ENCODE results near the gene DCAF8.

The DCAF8 gene

DNA sequence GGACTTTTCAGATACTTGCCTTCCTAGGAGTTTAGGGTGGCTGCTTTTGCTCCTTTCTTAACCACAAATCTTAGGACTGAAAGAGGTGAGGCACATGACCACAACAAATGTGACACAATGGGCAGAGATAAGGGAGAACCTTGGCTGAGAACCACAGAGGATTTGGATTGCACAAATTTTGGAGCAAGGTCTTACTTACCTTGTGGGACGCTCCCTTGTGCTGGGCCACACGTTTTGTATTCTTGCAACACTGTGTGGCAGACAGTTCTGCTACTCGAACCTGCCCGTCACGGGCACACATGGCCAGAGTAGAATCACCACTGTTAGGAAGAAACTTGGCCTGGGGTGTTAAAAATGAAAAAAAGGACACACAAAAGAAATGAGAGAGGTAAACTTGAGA is 23.9 kb downstream of the DCAF8 start:
- Histone ChIP-seq H3K27me3 (ENCODE audit: control insufficient read depth, insufficient read depth, low read length) (no peaks in the 10 kb centered on the region), H3K9me3 (ENCODE audit: control insufficient read depth, insufficient read depth, low read length) (no peaks in the 10 kb centered on the region), H3K4me1 (ENCODE audit: control insufficient read depth, insufficient read depth, low read length) (no peaks in the 10 kb centered on the region), H3K9ac (ENCODE audit: low read depth, low read length) (no peak overlapping the region), H3K36me3 (ENCODE audit: control insufficient read depth, insufficient read depth, low read length) (peaks cover 24% of the 10 kb centered on the region), H3K4me3 (ENCODE audit: low read depth, low read length) (no peak overlapping the region)

DNA sequence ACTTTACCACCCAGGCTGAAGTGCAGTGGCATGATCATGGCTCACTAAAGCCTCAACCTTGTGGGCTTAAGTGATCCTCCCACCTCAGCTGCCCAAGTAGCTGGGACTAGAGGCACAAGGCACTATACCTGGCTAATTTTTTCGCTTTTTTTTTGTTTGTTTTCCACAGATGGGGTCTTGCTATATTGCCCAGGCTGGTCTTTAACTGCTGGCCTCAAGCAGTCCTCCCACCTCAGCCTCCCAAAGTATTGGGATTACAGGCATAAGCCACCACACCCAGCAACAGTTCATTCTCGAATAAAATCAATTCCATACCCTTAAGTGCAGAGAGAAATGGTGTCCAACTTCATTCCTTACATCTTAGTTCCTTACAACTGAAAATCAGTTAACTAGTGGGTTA is 24.8 kb downstream of the DCAF8 start:
- Histone ChIP-seq H3K36me3 (ENCODE audit: control insufficient read depth, insufficient read depth, low read length) (peaks cover 24% of the 10 kb centered on the region), H3K4me1 (ENCODE audit: control insufficient read depth, insufficient read depth, low read length) (no peaks in the 10 kb centered on the region), H3K4me3 (ENCODE audit: low read depth, low read length) (no peak overlapping the region), H3K9ac (ENCODE audit: low read depth, low read length) (no peak overlapping the region), H3K27me3 (ENCODE audit: control insufficient read depth, insufficient read depth, low read length) (no peaks in the 10 kb centered on the region), H3K9me3 (ENCODE audit: control insufficient read depth, insufficient read depth, low read length) (no peaks in the 10 kb centered on the region)

DNA sequence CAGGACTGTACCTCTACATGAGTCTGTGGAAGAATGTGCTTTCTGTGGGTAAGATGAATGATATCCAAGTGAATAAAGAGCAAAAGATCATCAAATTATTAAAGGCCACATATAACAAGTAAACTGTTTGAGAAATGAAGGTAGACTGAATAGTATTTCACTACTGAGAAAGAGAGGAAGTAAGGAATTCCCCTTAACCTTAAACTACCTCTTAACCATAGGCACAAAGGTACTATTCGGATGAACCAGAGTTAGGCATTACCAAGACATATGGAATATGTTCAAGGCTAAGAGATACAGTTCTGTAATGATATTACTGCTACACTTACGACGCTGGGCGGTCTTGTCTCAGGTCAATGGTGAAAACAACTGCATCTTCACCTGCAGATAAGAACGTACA is 25.5 kb downstream of the DCAF8 start:
- Histone ChIP-seq H3K27me3 (ENCODE audit: control insufficient read depth, insufficient read depth, low read length) (no peaks in the 10 kb centered on the region), H3K9me3 (ENCODE audit: control insufficient read depth, insufficient read depth, low read length) (no peaks in the 10 kb centered on the region), H3K9ac (ENCODE audit: low read depth, low read length) (no peak overlapping the region), H3K4me1 (ENCODE audit: control insufficient read depth, insufficient read depth, low read length) (no peaks in the 10 kb centered on the region), H3K36me3 (ENCODE audit: control insufficient read depth, insufficient read depth, low read length) (peaks cover 24% of the 10 kb centered on the region), H3K4me3 (ENCODE audit: low read depth, low read length) (no peak overlapping the region)

DNA sequence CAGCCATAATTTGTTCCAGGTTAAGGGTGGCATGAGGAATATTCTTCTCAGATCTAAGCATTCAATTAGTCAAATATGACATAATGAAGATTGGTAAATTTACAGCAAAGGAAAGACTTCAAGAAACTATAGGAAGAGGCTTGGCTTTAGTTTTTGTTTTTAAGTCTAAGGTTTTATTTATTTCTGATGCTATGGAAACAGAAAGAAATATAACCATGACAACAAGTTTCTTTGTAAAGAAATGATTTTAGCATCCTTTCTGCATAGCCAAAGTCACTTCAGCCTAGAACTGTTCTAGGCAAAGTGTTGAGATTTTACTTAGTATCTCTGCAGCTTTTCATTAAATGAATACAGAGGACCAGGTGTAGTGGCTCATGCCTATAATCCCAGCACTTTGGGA is 29.4 kb downstream of the DCAF8 start:
- no peak overlapping the region for H3K4me3 ChIP-seq (ENCODE audit: low read depth, low read length)
- no peak overlapping the region for H3K9ac ChIP-seq (ENCODE audit: low read depth, low read length)
- H3K36me3 ChIP-seq (ENCODE audit: control insufficient read depth, insufficient read depth, low read length): peaks cover 20% of the 10 kb centered on the region
- H3K4me1 ChIP-seq (ENCODE audit: control insufficient read depth, insufficient read depth, low read length): no peaks in the 10 kb centered on the region
- no peaks in the 10 kb centered on the region for H3K27me3 ChIP-seq (ENCODE audit: control insufficient read depth, insufficient read depth, low read length)
- H3K9me3 ChIP-seq (ENCODE audit: control insufficient read depth, insufficient read depth, low read length): no peaks in the 10 kb centered on the region

DNA sequence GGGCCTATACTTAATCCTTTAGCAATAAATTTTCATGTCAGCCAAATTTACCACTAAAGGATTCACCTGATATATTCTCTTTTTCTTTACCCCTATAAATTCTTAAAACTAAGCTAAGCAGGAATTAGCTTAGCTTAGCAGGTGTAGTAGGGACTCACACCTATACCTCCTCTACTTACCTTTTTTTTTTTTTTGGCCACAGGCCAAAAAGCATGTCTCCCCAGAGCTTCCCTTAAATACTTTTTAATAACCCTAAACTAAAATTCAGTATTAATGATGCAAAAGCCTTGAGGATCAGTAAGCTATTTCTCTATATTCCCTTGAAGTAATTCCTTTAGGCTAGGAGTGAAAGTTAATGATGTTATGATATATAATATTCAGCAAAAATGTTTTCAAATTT is 33.9 kb downstream of the DCAF8 start:
- H3K4me3 ChIP-seq (ENCODE audit: low read depth, low read length): no peak overlapping the region
- H3K27me3 ChIP-seq (ENCODE audit: control insufficient read depth, insufficient read depth, low read length): no peaks in the 10 kb centered on the region
- peaks cover 48% of the 10 kb centered on the region for H3K36me3 ChIP-seq (ENCODE audit: control insufficient read depth, insufficient read depth, low read length)
- H3K9me3 ChIP-seq (ENCODE audit: control insufficient read depth, insufficient read depth, low read length): no peaks in the 10 kb centered on the region
- no peaks in the 10 kb centered on the region for H3K4me1 ChIP-seq (ENCODE audit: control insufficient read depth, insufficient read depth, low read length)
- no peak overlapping the region for H3K9ac ChIP-seq (ENCODE audit: low read depth, low read length)

DNA sequence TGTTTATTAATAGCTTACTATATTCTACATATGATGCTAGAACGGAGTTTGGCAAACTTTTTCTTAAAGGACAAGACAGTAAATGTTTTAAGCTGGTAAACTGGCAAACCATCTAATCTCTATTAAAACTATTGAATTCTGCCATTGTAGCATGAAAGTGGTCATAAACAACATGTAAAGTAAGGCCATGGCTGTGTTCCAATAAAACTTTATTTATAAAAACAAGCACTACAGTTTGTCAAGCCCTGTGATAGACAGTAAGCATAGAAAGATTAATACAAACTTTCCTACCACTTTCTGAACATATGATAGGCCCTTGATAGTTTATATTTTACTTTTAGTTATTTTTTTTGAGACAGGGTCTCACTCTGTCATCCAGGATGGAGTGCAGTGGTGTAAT is 34.8 kb downstream of the DCAF8 start:
- H3K36me3 ChIP-seq (ENCODE audit: control insufficient read depth, insufficient read depth, low read length): peaks cover 56% of the 10 kb centered on the region
- H3K9ac ChIP-seq (ENCODE audit: low read depth, low read length): no peak overlapping the region
- no peak overlapping the region for H3K4me3 ChIP-seq (ENCODE audit: low read depth, low read length)
- H3K4me1 ChIP-seq (ENCODE audit: control insufficient read depth, insufficient read depth, low read length): no peaks in the 10 kb centered on the region
- H3K27me3 ChIP-seq (ENCODE audit: control insufficient read depth, insufficient read depth, low read length): no peaks in the 10 kb centered on the region
- H3K9me3 ChIP-seq (ENCODE audit: control insufficient read depth, insufficient read depth, low read length): no peaks in the 10 kb centered on the region

DNA sequence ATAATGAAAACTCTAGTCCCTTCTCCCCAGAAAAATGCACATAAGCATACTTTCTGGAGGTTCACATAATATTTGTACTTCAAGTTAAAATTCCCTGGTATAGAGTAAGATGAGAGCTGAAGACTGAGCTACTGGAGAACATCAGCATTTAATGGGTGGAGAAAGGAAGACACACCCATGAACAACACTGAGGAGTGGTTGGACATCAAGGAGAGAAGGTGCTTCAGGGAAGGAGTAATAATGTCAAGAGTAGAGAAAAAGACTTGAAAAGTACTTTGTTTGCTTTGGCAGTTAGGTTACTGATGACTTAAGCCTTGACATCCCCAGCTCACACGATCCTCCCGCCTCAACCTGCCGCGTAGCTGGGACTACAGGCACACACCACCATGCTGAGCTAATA is 35.3 kb downstream of the DCAF8 start:
- Histone ChIP-seq H3K36me3 (ENCODE audit: control insufficient read depth, insufficient read depth, low read length) (peaks cover 56% of the 10 kb centered on the region), H3K4me1 (ENCODE audit: control insufficient read depth, insufficient read depth, low read length) (no peaks in the 10 kb centered on the region), H3K9me3 (ENCODE audit: control insufficient read depth, insufficient read depth, low read length) (no peaks in the 10 kb centered on the region), H3K4me3 (ENCODE audit: low read depth, low read length) (no peak overlapping the region), H3K9ac (ENCODE audit: low read depth, low read length) (no peak overlapping the region), H3K27me3 (ENCODE audit: control insufficient read depth, insufficient read depth, low read length) (no peaks in the 10 kb centered on the region)

DNA sequence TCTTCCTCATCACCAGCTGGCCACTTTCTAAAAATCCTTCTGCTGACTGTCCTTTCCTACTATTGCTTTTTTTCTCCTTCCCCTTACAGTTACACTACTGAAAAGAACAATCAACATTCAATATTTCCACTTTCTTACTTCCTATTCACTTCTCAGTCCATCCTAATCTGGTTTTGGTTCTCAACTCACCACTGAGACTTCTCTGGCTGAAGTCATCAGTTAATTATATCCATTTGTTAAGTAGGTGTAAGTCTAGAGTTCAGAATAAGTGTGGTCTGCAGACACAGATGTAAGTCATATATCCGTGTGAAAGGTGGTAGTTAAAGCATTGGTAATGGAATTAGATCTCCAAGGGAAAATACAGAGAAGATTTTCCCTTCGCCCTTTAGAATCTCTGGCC is 35.7 kb downstream of the DCAF8 start:
- Histone ChIP-seq H3K36me3 (ENCODE audit: control insufficient read depth, insufficient read depth, low read length) (peaks cover 56% of the 10 kb centered on the region), H3K9me3 (ENCODE audit: control insufficient read depth, insufficient read depth, low read length) (no peaks in the 10 kb centered on the region), H3K4me3 (ENCODE audit: low read depth, low read length) (no peak overlapping the region), H3K4me1 (ENCODE audit: control insufficient read depth, insufficient read depth, low read length) (no peaks in the 10 kb centered on the region), H3K27me3 (ENCODE audit: control insufficient read depth, insufficient read depth, low read length) (no peaks in the 10 kb centered on the region), H3K9ac (ENCODE audit: low read depth, low read length) (no peak overlapping the region)

DNA sequence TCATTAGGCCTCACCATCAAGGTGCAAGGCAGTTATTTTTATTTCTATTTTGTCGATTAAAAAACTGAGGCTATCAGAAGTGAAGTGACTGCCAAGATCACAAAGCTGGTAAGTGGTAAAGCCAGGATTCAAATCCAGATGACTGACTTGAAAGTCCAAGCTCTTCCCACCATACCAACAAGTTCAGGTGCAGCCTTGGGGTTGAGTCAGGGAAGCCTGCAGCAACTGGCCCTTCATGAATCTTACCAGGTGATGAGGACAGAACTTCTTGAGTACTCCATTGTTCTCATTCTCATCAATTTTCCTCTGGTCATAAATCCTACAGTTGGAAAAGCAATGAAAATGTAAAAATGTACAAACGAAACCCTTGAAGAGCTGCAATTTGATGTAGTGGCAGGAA is 37.0 kb downstream of the DCAF8 start:
- H3K36me3 ChIP-seq (ENCODE audit: control insufficient read depth, insufficient read depth, low read length): peaks cover 50% of the 10 kb centered on the region
- no peaks in the 10 kb centered on the region for H3K9me3 ChIP-seq (ENCODE audit: control insufficient read depth, insufficient read depth, low read length)
- H3K4me3 ChIP-seq (ENCODE audit: low read depth, low read length): no peak overlapping the region
- no peaks in the 10 kb centered on the region for H3K27me3 ChIP-seq (ENCODE audit: control insufficient read depth, insufficient read depth, low read length)
- H3K4me1 ChIP-seq (ENCODE audit: control insufficient read depth, insufficient read depth, low read length): no peaks in the 10 kb centered on the region
- no peak overlapping the region for H3K9ac ChIP-seq (ENCODE audit: low read depth, low read length)

DNA sequence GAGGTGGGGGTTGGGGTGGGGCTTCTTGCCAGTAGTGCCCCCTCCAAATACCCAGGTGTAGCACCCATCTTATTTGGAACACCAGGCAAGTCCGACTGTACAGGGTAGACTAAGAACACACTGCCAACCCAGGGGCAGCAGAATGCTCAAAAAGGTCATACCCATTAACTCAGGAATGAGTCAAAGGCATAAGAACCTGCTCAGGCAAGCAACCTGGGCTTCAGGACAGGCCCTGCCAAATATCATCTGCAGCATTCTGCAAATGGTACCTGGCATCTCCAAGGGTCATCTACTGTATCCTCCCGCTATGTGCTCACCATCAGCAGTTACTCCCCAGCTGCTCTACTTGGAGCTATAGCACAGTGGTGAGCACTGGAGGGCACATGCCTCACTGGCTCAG is 37.7 kb downstream of the DCAF8 start:
- Histone ChIP-seq H3K36me3 (ENCODE audit: control insufficient read depth, insufficient read depth, low read length) (peaks cover 50% of the 10 kb centered on the region), H3K9me3 (ENCODE audit: control insufficient read depth, insufficient read depth, low read length) (no peaks in the 10 kb centered on the region), H3K4me3 (ENCODE audit: low read depth, low read length) (no peak overlapping the region), H3K9ac (ENCODE audit: low read depth, low read length) (no peak overlapping the region), H3K27me3 (ENCODE audit: control insufficient read depth, insufficient read depth, low read length) (no peaks in the 10 kb centered on the region), H3K4me1 (ENCODE audit: control insufficient read depth, insufficient read depth, low read length) (no peaks in the 10 kb centered on the region)

DNA sequence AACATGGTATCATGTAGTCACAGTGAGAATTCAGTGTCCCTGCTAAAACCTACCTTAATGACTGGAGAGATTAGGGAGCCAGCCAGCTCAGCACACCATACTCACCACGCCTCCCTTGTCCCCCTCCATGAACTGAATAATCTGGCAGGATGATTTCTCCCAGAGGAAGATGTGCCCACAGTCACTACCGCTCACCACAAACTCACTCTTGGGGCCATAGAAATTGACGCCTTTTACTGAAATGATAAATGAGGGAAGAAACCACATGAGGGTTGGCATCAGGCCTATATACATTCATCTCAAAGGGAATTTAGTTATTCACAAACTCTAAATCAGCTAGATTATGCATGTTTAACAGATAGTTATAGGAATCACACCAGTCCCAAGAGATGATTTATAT is 39.8 kb downstream of the DCAF8 start:
- Histone ChIP-seq H3K4me1 (ENCODE audit: control insufficient read depth, insufficient read depth, low read length) (no peaks in the 10 kb centered on the region), H3K9ac (ENCODE audit: low read depth, low read length) (no peak overlapping the region), H3K9me3 (ENCODE audit: control insufficient read depth, insufficient read depth, low read length) (no peaks in the 10 kb centered on the region), H3K27me3 (ENCODE audit: control insufficient read depth, insufficient read depth, low read length) (no peaks in the 10 kb centered on the region), H3K4me3 (ENCODE audit: low read depth, low read length) (no peak overlapping the region), H3K36me3 (ENCODE audit: control insufficient read depth, insufficient read depth, low read length) (peaks cover 52% of the 10 kb centered on the region)

DNA sequence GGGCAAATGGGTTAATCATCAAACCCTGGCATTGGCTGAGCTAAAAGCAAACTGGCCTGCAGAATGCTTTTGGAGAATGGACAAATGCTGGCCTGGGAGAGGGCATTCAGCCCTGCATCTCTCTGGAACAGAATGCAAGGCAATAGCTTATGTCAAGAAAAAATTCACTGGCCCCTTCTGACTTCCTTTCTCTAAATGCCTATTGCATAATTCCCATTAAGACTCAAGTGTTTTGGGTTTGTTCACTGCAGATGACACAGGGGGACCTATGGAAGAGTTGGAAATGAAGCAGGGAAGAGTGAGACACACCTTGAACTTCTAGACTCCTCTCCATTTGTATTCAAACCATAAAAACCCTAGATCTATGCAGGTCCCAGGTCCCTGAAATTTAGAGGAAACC is 41.3 kb downstream of the DCAF8 start:
- peaks cover 41% of the 10 kb centered on the region for H3K36me3 ChIP-seq (ENCODE audit: control insufficient read depth, insufficient read depth, low read length)
- no peaks in the 10 kb centered on the region for H3K9me3 ChIP-seq (ENCODE audit: control insufficient read depth, insufficient read depth, low read length)
- no peaks in the 10 kb centered on the region for H3K4me1 ChIP-seq (ENCODE audit: control insufficient read depth, insufficient read depth, low read length)
- no peaks in the 10 kb centered on the region for H3K27me3 ChIP-seq (ENCODE audit: control insufficient read depth, insufficient read depth, low read length)
- H3K9ac ChIP-seq (ENCODE audit: low read depth, low read length): no peak overlapping the region
- no peak overlapping the region for H3K4me3 ChIP-seq (ENCODE audit: low read depth, low read length)

DNA sequence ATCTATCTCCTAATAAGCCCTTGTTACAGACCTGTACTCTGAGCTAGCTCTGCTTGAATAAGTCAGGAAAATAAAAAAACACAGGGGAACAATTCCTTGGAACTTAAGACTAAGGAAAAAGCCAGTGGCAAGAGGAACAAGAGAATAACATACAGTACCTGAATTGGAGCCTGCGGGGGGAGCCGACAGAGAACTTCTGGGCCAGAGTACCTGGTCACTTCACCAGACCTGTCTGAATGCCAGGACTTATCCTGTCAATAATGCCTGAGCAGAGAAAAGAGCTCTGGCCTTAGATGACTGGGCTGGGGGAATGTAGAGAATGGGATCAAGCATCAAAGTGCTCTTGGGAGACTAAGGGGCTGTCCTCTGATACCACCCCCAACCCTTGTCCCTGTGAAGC is 42.0 kb downstream of the DCAF8 start:
- Histone ChIP-seq H3K36me3 (ENCODE audit: control insufficient read depth, insufficient read depth, low read length) (peaks cover 41% of the 10 kb centered on the region), H3K4me1 (ENCODE audit: control insufficient read depth, insufficient read depth, low read length) (no peaks in the 10 kb centered on the region)

More for the DNA sequence above, 42.0 kb downstream of the DCAF8 start:
- no peak overlapping the region for H3K9ac ChIP-seq (ENCODE audit: low read depth, low read length)
- H3K27me3 ChIP-seq (ENCODE audit: control insufficient read depth, insufficient read depth, low read length): no peaks in the 10 kb centered on the region
- no peak overlapping the region for H3K4me3 ChIP-seq (ENCODE audit: low read depth, low read length)
- no peaks in the 10 kb centered on the region for H3K9me3 ChIP-seq (ENCODE audit: control insufficient read depth, insufficient read depth, low read length)

All from iPS-15b (cell line).